Measurements from ENCODE around the gene FAM13A. TPM values are rescaled to one million over a fixed set of nuclear protein-coding genes. Genes with fewer than 3 reads are reported as not detected.

The FAM13A gene
- total and polyA plus RNA-seq, 2 of the 8 experiments (the other 6 are each of a cell fraction or from before 2014, with no cell fraction given): 7.1 to 16.5 TPM

DNA sequence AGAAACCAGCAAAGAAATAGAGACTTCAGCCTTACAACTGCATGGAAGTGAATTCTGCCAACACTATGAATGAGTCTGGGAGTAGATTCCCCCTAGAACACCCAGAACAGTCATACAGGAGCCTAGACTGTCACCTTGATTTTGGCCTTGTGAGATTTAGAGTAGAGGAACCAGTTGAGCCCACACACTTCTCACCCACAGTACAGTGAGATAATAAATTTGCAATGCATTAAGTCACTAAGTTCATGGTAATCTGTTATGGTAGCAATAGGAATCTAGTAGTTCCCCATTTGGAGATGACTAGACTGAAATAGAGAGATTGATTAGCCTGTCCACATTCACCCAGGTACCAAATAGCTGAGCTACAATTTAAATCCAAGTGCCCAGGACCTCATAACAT, 59.0 kb downstream of the FAM13A start:
- DNase-seq (ENCODE audit: low read depth in 1 of 2, low spot score in 2 of 2): no peak
- no peaks in the 10 kb centered on the region for H3K79me2 ChIP-seq (ENCODE audit: control insufficient read depth in 1 of 2, insufficient read depth in 2 of 2, low read length in 2 of 2)
- H2BK120ac ChIP-seq (replicated peaks; ENCODE audit: low read depth, low read length): no peak overlapping the region
- H3K4me2 ChIP-seq (ENCODE audit: insufficient read depth in 1 of 2, low read depth in 2 of 2, low read length in 2 of 2): no peak overlapping the region
- no peak overlapping the region for H2BK12ac ChIP-seq (ENCODE audit: low read depth, low read length)
- no peak overlapping the region for H3K9ac ChIP-seq (replicated peaks in 1 of 4; ENCODE audit: extremely low read depth in 1 of 4, low read depth in 3 of 4, low read length in 3 of 4)
- ChIA-PET POLR2A (ENCODE audit: partially characterized antibody) (no interaction called here), CTCF (ENCODE audit: partially characterized antibody) (interaction anchor here (4.0 kb wide), 1 partner anchor 24 kb away, joined by 18 read pairs; no protein-coding TSS in a partner anchor)
- no peak overlapping the region for H3K14ac ChIP-seq (ENCODE audit: insufficient read length)
- H3K23me2 ChIP-seq (ENCODE audit: low read depth, low read length): no peaks in the 10 kb centered on the region
- no peak overlapping the region for H4K5ac ChIP-seq (ENCODE audit: insufficient read length, low read depth, low read length)
- H3K79me1 ChIP-seq (ENCODE audit: low read depth, low read length): no peaks in the 10 kb centered on the region
- no peak overlapping the region for H2AK5ac ChIP-seq (ENCODE audit: low read depth, low read length)
- H3K18ac ChIP-seq (ENCODE audit: extremely low read depth, low read length): no peak overlapping the region
- no peak overlapping the region for H3K4me3 ChIP-seq (ENCODE audit: extremely low read depth in 1 of 4, insufficient read depth in 2 of 4, low read depth in 3 of 4, low read length in 4 of 4)
- no peak for TF ChIP-seq POLR2A (IDR thresholded peaks at IDR 0.05; ENCODE audit: control extremely low read depth in 1 of 2, low read depth in 2 of 2, low read length in 2 of 2)
- no peak for TF ChIP-seq SP1 (IDR thresholded peaks at IDR 0.05; ENCODE audit: low read depth, low read length)
- TF ChIP-seq CBX5 (IDR thresholded peaks at IDR 0.05; ENCODE audit: low read depth, low read length): no peak
- TF ChIP-seq TCF12 (IDR thresholded peaks at IDR 0.05; ENCODE audit: low read depth, low read length): no peak
- no peak for TF ChIP-seq YY1 (IDR thresholded peaks at IDR 0.05; ENCODE audit: low read depth, low read length)
- no peak for TF ChIP-seq GTF2F1 (IDR thresholded peaks at IDR 0.05; ENCODE audit: borderline replicate concordance, low read depth, low read length)
- no peak for TF ChIP-seq HDAC2 (IDR thresholded peaks at IDR 0.05; ENCODE audit: borderline replicate concordance in 1 of 2, low read depth in 2 of 2, low read length in 2 of 2)
- no peak for TF ChIP-seq SIX5 (IDR thresholded peaks at IDR 0.05; ENCODE audit: low read depth, low read length)
- TF ChIP-seq SRF (IDR thresholded peaks at IDR 0.05; ENCODE audit: low read depth, low read length): no peak
- TF ChIP-seq ZNF274 (IDR thresholded peaks at IDR 0.05; ENCODE audit: borderline replicate concordance, extremely low read depth, low read length): no peak
- TF ChIP-seq, protein P1, sequence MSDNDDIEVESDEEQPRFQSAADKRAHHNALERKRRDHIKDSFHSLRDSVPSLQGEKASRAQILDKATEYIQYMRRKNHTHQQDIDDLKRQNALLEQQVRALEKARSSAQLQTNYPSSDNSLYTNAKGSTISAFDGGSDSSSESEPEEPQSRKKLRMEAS (IDR thresholded peaks at IDR 0.05): no peak
- TF ChIP-seq ASH2L (IDR thresholded peaks at IDR 0.05; ENCODE audit: low read length): no peak
- no peak overlapping the region for H3K27ac ChIP-seq (ENCODE audit: low read depth, low read length)
- H3K27me3 ChIP-seq (replicated peaks in 1 of 4; ENCODE audit: control insufficient read depth in 3 of 4, extremely low read depth in 1 of 4, insufficient read depth in 3 of 4, low read length in 3 of 4): no peaks in the 10 kb centered on the region
- no peaks in the 10 kb centered on the region for H4K20me1 ChIP-seq (replicated peaks in 1 of 2; ENCODE audit: control insufficient read depth in 1 of 2, insufficient read depth in 2 of 2, low read length in 2 of 2)
- no peak overlapping the region for H2BK5ac ChIP-seq (ENCODE audit: low read depth, low read length)
- no peaks in the 10 kb centered on the region for H3K9me3 ChIP-seq (ENCODE audit: insufficient read depth in 2 of 2, low read depth in 1 of 2, low read length in 1 of 2)
- no peak overlapping the region for H4K91ac ChIP-seq (replicated peaks; ENCODE audit: insufficient read length, low read length)
- H2BK20ac ChIP-seq (ENCODE audit: low read length): no peak overlapping the region
- FAIRE-seq: no peak
- no peak overlapping the region for H3K23ac ChIP-seq (ENCODE audit: insufficient read length)
- H3K4ac ChIP-seq (replicated peaks; ENCODE audit: insufficient read length, low read depth, low read length): no peak overlapping the region
- no peaks in the 10 kb centered on the region; a peak in 1 of 7 replicates for H3K4me1 ChIP-seq (replicated peaks in 1 of 4; ENCODE audit: control insufficient read depth in 3 of 4, insufficient read depth in 4 of 4, low read length in 3 of 4)
- no peak overlapping the region for H3K56ac ChIP-seq (replicated peaks; ENCODE audit: insufficient read length, low read depth, low read length)
- peaks cover 0 to 6% (median 0%) of the 10 kb centered on the region in 4 experiments; a peak in 1 of 8 replicates for H3K36me3 ChIP-seq (ENCODE audit: control insufficient read depth in 2 of 4, insufficient read depth in 4 of 4, low read length in 3 of 4)
- H2BK15ac ChIP-seq (ENCODE audit: low read length): no peak overlapping the region
- H4K8ac ChIP-seq (ENCODE audit: extremely low read depth, insufficient read depth, low read length): no peak overlapping the region
- H2AFZ ChIP-seq (ENCODE audit: low read length): no peak overlapping the region

All from H1 (cell line).